Measurements from ENCODE around the gene ENPP6.
"Not testable (repeated sequence)": the region's sequence is repeated elsewhere in the genome, so short reads cannot be mapped to it uniquely, and the experiment has no call there.

The ENPP6 gene

DNA sequence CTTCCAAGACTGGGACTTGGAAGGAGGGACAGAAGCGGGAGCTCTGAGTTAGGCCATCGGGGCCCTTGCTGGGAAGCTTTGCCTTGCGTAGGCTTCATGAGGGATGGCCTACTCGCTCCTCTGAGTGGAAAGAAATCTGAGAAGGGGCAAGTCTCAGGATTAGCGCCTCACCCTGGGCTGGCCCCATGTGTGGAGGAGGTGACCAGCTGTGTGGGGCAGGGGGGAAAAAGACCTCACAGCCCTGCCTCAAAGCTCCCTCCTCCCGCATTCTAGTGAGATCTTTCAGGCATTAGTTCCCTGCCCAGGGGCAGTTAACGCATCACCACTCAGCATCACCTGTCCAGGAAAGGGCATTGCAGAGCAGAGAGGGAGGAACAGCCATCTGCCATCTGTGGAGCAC is 156.1 kb downstream of the ENPP6 start:
- Mint-ChIP-seq H3K36me3 (ENCODE audit: low read depth) (peaks cover 7% of the 10 kb centered on the region), H3K27ac (no peak overlapping the region), H3K9me3 (peaks cover 4% of the 10 kb centered on the region), H3K27me3 (ENCODE audit: low read depth, poor library complexity) (peaks cover 9% of the 10 kb centered on the region), H3K4me1 (peaks cover 23% of the 10 kb centered on the region), H3K4me3 (no peak overlapping the region)
- DNase-seq, result no peak
- no peak for TF ChIP-seq CTCF (IDR thresholded peaks at IDR 0.05)

- Mint-ChIP-seq H3K27ac (no peak overlapping the region), H3K4me1 (peaks cover 16% of the 10 kb centered on the region), H3K27me3 (ENCODE audit: low read depth, poor library complexity) (peaks cover 9% of the 10 kb centered on the region), H3K9me3 (peaks cover 4% of the 10 kb centered on the region), H3K4me3 (no peak overlapping the region), H3K36me3 (ENCODE audit: low read depth) (peaks cover 7% of the 10 kb centered on the region)
- no peak for DNase-seq
- no peak for TF ChIP-seq CTCF (IDR thresholded peaks at IDR 0.05)
Observed at GRCh38 chr4:184059099-184059498, 158.6 kb downstream of the ENPP6 start.

- Mint-ChIP-seq H3K27me3 (ENCODE audit: low read depth, poor library complexity) (peaks cover 6% of the 10 kb centered on the region), H3K36me3 (ENCODE audit: low read depth) (peaks cover 7% of the 10 kb centered on the region), H3K4me3 (no peak overlapping the region), H3K9me3 (peaks cover 4% of the 10 kb centered on the region), H3K4me1 (peaks cover 16% of the 10 kb centered on the region), H3K27ac (no peak overlapping the region)
- no peak for DNase-seq
- TF ChIP-seq CTCF (IDR thresholded peaks at IDR 0.05), result no peak
Observed at GRCh38 chr4:184058026-184058425, 159.6 kb downstream of the ENPP6 start.

DNA sequence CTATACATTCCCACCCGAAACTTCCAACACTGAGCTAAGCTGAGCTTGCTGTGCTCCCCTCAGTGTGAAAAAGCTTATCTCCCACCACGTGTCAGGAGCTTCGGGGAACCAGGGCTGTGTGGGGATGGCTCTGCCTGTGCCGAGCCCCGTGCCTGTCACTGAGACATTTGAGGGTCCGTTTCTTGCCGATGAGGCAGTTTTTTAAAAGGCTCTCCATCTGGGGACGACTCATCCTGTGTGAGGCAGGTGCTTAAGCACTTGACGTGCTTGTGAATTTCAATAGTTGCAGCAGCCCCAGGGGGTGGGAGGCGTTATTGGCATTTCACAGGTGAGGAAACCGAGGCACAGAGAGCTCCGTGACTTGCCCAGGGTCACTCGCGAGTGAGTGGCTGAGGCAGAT is 160.8 kb downstream of the ENPP6 start:
- H3K4me3 Mint-ChIP-seq, result no peak overlapping the region
- peaks cover 10% of the 10 kb centered on the region for H3K4me1 Mint-ChIP-seq
- peaks cover 6% of the 10 kb centered on the region for H3K27me3 Mint-ChIP-seq (ENCODE audit: low read depth, poor library complexity)
- no peak overlapping the region for H3K27ac Mint-ChIP-seq
- DNase-seq, result no peak
- no peak for TF ChIP-seq CTCF (IDR thresholded peaks at IDR 0.05)
- peaks cover 4% of the 10 kb centered on the region for H3K9me3 Mint-ChIP-seq
- H3K36me3 Mint-ChIP-seq (ENCODE audit: low read depth), result peaks cover 7% of the 10 kb centered on the region

DNA sequence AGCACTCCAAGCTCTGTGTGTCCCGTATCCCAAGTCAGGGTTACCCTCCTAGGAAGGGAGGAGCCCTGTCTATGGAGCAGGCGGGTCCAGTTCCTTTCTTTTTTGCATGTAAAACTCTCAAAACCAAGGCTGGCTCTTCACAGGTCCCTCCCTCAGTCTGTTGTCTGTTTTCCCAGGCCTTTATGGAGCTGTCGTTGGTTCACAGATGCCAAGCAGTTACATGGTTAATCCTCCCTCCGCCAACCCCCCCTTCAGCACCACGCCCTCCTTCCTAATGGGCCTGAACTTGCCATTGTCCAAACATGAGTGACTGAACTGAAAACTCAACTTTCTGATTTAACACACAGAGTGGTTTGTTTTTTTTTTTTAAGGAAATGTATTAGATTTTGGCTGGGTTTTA is 164.2 kb downstream of the ENPP6 start:
- Mint-ChIP-seq H3K9me3 (peaks cover 16% of the 10 kb centered on the region), H3K27me3 (ENCODE audit: low read depth, poor library complexity) (no peaks in the 10 kb centered on the region), H3K27ac (no peak overlapping the region), H3K4me3 (no peak overlapping the region), H3K36me3 (ENCODE audit: low read depth) (no peaks in the 10 kb centered on the region), H3K4me1 (peaks cover under 1% of the 10 kb centered on the region)
- TF ChIP-seq CTCF (IDR thresholded peaks at IDR 0.05), result no peak
- no peak for DNase-seq

GRCh38 chr4:184052616-184053015 is 165.1 kb downstream of the ENPP6 start:
- Mint-ChIP-seq H3K27me3 (ENCODE audit: low read depth, poor library complexity) (no peaks in the 10 kb centered on the region), H3K9me3 (peaks cover 23% of the 10 kb centered on the region), H3K4me1 (no peaks in the 10 kb centered on the region), H3K36me3 (ENCODE audit: low read depth) (peaks cover 6% of the 10 kb centered on the region), H3K27ac (peak overlapping the region; percentile 90), H3K4me3 (no peak overlapping the region)
- TF ChIP-seq CTCF (IDR thresholded peaks at IDR 0.05), result no peak
- no peak for DNase-seq

DNA sequence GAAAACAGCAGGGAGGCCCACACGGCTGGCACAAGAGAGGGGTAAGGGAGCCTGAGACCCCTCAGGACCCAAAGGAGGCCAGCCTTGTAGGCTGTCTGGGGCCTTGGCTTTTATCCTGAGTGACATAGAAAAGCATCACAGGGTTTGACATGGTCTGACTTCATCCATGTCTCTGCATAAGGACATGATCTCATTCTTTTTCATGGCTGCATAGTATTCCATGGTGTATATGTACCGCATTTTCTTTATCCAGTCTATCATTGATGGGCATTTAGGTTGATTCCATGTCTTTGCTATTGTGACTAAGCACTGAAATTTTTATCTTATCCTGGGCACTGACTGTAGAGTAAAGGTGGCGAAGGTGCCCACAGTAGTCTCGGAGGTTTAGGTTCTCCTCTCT is 166.4 kb downstream of the ENPP6 start:
- H3K4me1 Mint-ChIP-seq; H3K4me3 Mint-ChIP-seq; H3K27me3 Mint-ChIP-seq (ENCODE audit: low read depth, poor library complexity); DNase-seq; H3K27ac Mint-ChIP-seq: not testable (repeated sequence)
- H3K9me3 Mint-ChIP-seq, result peaks cover 37% of the 10 kb centered on the region
- H3K36me3 Mint-ChIP-seq (ENCODE audit: low read depth), result peaks cover 20% of the 10 kb centered on the region
